HL-60 (cell line): Measurements from ENCODE around the gene SCUBE1.

Experiments
- DNase-seq, 2 experiments: peaks; one replicate each; pipeline ENCODE4 v3.0.0-alpha.2; 2010 to 2020; ENCODE audit warnings: low read depth in 1 of 2, low spot score in 1 of 2
- H3K27ac ChIP-seq: fragments of 250-450 bp; sonication (Bioruptor Pico); replicated peaks from 2 replicates; pipeline ENCODE4 v1.5.1; 2020; ENCODE audit warnings: mild to moderate bottlenecking, moderate library complexity
- H3K27me3 ChIP-seq: fragments of 250-450 bp; sonication (Bioruptor Pico); 2 replicates; pipeline ENCODE4 v1.5.1; 2021; ENCODE audit warnings: mild to moderate bottlenecking, moderate library complexity; ENCODE audit not compliant: insufficient read depth, poor library complexity, severe bottlenecking
- H3K4me3 ChIP-seq: replicated peaks from 2 replicates; pipeline ENCODE4 v1.5.1; 2011; ENCODE audit warnings: mild to moderate bottlenecking, control low read depth, low read length; ENCODE audit not compliant: insufficient read depth
- CTCF ChIP-seq: IDR thresholded peaks from one replicate; pipeline ENCODE4 v1.5.1; 2011; ENCODE audit warnings: low read length, control low read depth, inconsistent platforms; ENCODE audit not compliant: insufficient read depth
- GABPA ChIP-seq: IDR thresholded peaks from 2 replicates; pipeline ENCODE4 v1.6.1; 2012; ENCODE audit warnings: low read depth
- POLR2AphosphoS5 ChIP-seq: IDR thresholded peaks from 2 replicates; pipeline ENCODE4 v1.6.1; 2012; ENCODE audit warnings: low read depth
- REST ChIP-seq: IDR thresholded peaks from 2 replicates; pipeline ENCODE4 v1.6.1; 2012; ENCODE audit warnings: low read depth; ENCODE audit not compliant: insufficient replicate concordance
- SPI1 ChIP-seq: IDR thresholded peaks from 2 replicates; pipeline ENCODE4 v1.6.1; 2012; ENCODE audit warnings: low read depth, mild to moderate bottlenecking, borderline replicate concordance

The SCUBE1 gene

GRCh38 chr22:43168471-43169309 is 174.5 kb downstream of the SCUBE1 start:
- no peak overlapping the region for H3K27ac ChIP-seq
- no peak for DNase-seq
- TF ChIP-seq REST, result no peak
- no peak for TF ChIP-seq SPI1
- no peak for TF ChIP-seq POLR2AphosphoS5
- no peak for TF ChIP-seq CTCF
- TF ChIP-seq GABPA, result no peak

GRCh38 chr22:43167001-43167589 is 176.1 kb downstream of the SCUBE1 start:
- no peak for TF ChIP-seq SPI1
- DNase-seq, result no peak
- Histone ChIP-seq H3K27me3 (no peaks in the 10 kb centered on the region), H3K4me3 (no peak overlapping the region), H3K27ac (no peak overlapping the region)

More at GRCh38 chr22:43168471-43169309, 174.5 kb downstream of the SCUBE1 start:
- Histone ChIP-seq H3K4me3 (no peak overlapping the region), H3K27me3 (no peaks in the 10 kb centered on the region)

GRCh38 chr22:43166132-43166930 is 176.8 kb downstream of the SCUBE1 start:
- TF ChIP-seq SPI1, result no peak
- TF ChIP-seq REST, result no peak
- TF ChIP-seq CTCF, result no peak
- no peak for TF ChIP-seq GABPA
- TF ChIP-seq POLR2AphosphoS5, result no peak
- no peak for DNase-seq
- Histone ChIP-seq H3K27me3 (no peaks in the 10 kb centered on the region), H3K4me3 (no peak overlapping the region), H3K27ac (no peak overlapping the region)

- DNase-seq, result no peak
- Histone ChIP-seq H3K27me3 (no peaks in the 10 kb centered on the region), H3K27ac (no peak overlapping the region), H3K4me3 (no peak overlapping the region)
- TF ChIP-seq SPI1, result no peak
- no peak for TF ChIP-seq POLR2AphosphoS5
- no peak for TF ChIP-seq GABPA
- no peak for TF ChIP-seq REST
- TF ChIP-seq CTCF, result no peak
These were observed 178.5 kb downstream of the SCUBE1 start for GRCh38 chr22:43164636-43165035.
